Fibroblast of villous mesenchyme (primary cell): ENCODE results near the gene SMCHD1. TPM values are rescaled to one million over a fixed set of nuclear protein-coding genes. Genes with fewer than 3 reads are reported as not detected.
"Not testable (repeated sequence)": the region's sequence is repeated elsewhere in the genome, so short reads cannot be mapped to it uniquely, and the experiment has no call there.

ENCODE experiments used
- DNase-seq: peaks from one replicate; pipeline ENCODE4 v3.0.0-alpha.2; 2010; ENCODE audit warnings: low read depth
- H3K4me3 ChIP-seq: 2 replicates; pipeline ENCODE4 v1.5.1; 2011; ENCODE audit warnings: low read depth, mild to moderate bottlenecking, low read length
- total RNA-seq: library from RNA; depleted of rRNA; stranded (reverse); fragments of >200 nt; gene quantifications from 2 replicates; pipeline ENCODE4 v1.2.3, GENCODE V29; 2012
- TF ChIP-seq, protein P1 (sequence below): IDR thresholded peaks from 2 replicates; pipeline ENCODE4 v1.5.1; 2012; ENCODE audit warnings: low read depth, mild to moderate bottlenecking, low read length; ENCODE audit not compliant: insufficient read depth

SMCHD1 gene
- total RNA-seq, 1 donor, result 104 TPM

DNA sequence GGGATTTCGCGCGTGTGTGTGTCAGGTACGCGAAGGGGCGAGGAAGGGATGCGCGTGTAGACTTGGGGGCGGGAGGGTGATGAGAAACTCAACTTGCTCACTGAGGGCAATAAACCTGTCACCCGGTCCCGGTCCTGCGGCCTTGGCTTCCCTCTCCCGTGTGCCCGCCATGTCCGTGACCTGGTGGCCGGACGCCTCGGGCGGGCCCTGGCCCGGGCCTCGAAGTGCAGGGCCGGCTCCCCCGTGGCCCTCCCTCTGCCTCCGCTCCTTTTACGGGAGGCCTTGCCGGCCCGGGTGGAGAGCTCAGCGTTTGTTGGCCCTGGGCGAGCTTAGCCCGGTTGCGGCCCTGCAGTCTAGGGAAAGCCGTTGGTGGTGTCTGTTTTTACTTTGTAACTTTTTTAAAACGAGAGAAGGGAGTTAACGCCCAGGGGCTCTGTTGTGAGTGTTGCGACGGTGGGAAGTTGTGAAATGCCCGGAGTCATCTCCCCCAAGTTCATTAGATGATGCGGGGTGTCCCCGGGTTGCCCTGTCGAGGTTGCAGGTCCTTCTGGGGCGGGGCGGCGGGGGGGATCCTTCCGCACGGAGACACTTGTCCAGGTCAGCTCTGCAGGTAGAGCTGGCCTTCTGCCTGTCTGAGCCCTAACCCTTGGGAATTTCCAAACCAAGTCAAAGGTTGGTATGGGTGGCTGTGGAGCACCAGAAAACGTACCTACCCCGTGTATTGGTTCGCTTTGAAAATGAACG lies 883 bp downstream of the SMCHD1 start:
- peak overlapping the region; percentile 74 for H3K4me3 ChIP-seq
- DNase-seq, result peak; percentile 70
- TF ChIP-seq, protein P1, sequence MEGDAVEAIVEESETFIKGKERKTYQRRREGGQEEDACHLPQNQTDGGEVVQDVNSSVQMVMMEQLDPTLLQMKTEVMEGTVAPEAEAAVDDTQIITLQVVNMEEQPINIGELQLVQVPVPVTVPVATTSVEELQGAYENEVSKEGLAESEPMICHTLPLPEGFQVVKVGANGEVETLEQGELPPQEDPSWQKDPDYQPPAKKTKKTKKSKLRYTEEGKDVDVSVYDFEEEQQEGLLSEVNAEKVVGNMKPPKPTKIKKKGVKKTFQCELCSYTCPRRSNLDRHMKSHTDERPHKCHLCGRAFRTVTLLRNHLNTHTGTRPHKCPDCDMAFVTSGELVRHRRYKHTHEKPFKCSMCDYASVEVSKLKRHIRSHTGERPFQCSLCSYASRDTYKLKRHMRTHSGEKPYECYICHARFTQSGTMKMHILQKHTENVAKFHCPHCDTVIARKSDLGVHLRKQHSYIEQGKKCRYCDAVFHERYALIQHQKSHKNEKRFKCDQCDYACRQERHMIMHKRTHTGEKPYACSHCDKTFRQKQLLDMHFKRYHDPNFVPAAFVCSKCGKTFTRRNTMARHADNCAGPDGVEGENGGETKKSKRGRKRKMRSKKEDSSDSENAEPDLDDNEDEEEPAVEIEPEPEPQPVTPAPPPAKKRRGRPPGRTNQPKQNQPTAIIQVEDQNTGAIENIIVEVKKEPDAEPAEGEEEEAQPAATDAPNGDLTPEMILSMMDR, result no peak

DNA sequence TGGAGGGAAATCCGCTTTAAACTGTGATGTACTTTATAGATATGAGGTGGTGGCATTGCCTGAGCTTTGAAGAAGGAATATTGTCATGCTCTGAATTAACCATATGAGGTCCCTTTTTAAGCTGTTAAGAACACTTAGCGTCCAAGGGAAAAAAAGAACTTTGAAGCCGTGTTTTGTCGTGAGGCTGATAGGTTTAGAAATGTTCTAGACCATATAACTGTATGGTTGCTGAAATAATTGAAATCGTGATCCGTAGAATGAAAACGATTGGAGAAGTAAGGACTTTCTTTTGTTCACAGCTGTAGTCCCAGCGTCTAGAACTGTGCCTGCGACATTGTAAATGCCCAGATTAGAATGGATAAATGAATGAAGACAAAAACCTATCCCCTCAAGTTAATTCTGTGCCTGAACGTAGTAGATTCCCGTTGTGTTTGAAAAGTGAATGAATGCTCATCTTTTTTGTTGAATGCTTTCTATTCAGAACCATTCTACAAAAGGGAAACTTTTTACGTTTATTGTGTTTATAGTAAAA lies 1.5 kb downstream of the SMCHD1 start:
- no peak for DNase-seq
- H3K4me3 ChIP-seq, result peak overlapping the region; percentile 74
- TF ChIP-seq, protein P1, result no peak

DNA sequence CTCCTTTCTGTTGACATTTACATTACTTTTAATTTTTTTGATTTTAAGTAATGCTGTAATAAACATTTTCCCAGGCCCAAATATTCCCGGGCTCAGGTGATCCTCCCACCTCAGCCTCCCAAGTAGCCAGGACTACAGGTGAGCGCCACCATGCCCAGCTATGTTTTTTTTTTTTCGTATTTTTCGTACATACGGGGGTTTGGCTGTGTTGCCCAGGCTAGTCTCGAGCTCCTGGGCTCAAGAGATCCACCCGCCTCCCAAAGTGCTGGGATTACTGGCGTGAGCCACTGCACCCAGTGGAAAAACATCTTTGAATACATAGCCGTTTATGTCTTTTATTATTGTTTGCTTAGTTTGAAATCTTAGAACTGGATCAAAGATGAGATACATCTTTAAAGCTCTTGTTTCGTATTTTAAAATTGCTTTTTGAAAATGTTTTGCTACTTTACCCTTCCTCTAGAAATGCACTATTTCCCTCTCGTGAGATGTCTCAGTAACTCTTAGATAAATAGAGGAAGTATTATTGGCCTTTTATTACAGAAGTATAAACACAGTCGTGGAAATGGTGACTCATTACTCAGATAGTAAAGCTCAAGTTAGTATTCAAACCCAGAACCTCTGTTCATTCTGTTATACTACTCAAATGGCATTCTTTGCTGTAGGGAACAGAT lies 2.4 kb downstream of the SMCHD1 start:
- TF ChIP-seq, protein P1, result no peak
- DNase-seq, result peak; percentile 92
- H3K4me3 ChIP-seq, result peak overlapping the region; percentile 74

DNA sequence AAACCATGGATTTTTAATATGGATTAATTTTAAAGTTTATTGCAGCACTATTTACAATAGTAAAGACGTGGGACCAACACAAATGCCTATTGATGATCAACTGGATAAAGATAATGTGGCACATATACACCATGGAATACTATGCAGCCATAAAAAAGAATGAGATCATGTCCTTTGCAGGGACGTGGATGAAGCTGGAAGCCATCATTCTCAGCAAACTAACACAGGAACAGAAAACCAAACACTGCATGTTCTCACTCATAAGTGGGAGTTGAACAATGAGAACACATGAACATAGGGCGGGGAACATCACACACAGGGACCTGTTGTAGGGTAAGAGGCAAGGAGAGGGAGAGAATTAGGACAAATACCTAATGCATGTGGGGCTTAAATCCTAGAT lies 5.3 kb downstream of the SMCHD1 start:
- not testable (repeated sequence) for DNase-seq, H3K4me3 ChIP-seq

DNA sequence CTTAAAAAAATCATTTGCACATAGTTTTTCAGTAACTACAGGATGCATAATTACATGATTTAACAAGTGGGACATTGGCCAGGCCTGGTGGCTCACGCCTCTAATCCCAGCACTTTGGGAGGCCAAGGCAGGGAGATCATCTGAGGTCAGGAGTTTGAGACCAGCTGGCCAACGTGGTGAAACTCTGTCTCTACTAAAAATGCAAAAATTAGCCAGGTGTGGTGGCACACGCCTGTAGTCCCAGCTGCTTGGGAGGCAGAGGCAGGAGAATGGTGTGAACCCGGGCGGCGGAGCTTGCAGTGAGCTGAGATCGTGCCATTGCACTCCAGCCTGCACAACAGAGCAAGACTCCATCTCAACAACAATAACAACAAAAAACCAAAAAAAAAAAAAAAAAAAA lies 6.8 kb downstream of the SMCHD1 start:
- not testable (repeated sequence) for DNase-seq, H3K4me3 ChIP-seq

DNA sequence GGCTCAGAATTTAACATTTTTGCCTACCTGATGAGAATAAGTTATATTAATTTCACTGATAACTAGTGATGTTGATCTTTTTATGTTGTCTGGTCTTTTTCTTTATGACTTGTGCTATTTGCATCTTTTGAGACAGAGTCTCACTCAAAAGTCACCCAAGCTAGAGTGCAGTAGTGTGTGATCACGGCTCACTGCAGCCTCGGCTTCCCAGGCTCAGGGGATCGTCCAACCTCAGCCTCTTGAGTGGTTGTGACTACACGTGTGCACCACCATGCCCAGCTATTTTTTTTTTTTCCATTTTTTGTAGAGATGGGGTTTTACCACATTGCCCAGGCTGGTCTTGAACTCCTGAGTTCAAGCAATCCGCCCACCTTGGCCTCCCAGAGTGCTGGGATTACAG lies 7.5 kb downstream of the SMCHD1 start:
- TF ChIP-seq, protein P1, result no peak
- H3K4me3 ChIP-seq, result no peak overlapping the region
- DNase-seq, result no peak

DNA sequence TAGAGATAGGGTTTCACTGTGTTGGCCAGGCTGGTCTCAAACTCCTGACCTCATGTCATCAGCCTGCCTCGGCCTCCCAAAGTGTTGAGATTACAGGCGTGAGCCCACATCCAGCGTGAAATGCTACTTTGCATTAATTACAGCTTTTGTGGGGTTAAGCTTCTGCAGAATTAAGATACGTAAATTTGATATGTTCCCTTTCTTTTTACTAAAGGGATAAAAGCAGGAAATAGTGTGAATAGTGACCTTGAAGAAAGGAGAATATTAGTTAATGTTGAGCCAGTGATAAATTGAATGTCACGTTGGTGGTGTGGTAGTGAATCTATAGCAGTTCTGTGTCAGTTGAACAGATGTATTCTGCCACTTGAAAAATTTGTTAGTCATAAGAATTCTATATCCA lies 16.9 kb downstream of the SMCHD1 start:
- no peak for DNase-seq
- H3K4me3 ChIP-seq, result no peak overlapping the region
- TF ChIP-seq, protein P1, result no peak

DNA sequence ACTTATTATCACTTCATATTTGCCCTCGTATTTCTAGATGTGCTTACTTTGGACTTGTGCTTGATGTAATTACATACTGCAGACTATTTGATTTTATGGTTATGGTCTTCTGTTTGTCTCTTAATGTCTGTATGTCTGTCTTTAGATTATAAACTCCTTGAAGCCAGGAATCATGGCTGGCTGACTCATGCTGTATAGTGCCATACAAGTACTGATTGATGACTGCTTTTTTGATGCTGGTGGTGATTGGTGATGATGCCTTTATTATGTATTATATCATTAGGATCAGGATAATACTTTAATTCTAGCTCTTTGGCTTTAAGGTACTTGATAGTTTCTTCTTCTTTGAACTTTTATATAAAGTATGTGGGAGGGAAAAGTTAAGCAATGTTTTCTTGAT lies 17.3 kb downstream of the SMCHD1 start:
- no peak for DNase-seq
- no peak overlapping the region for H3K4me3 ChIP-seq
- TF ChIP-seq, protein P1, result no peak

DNA sequence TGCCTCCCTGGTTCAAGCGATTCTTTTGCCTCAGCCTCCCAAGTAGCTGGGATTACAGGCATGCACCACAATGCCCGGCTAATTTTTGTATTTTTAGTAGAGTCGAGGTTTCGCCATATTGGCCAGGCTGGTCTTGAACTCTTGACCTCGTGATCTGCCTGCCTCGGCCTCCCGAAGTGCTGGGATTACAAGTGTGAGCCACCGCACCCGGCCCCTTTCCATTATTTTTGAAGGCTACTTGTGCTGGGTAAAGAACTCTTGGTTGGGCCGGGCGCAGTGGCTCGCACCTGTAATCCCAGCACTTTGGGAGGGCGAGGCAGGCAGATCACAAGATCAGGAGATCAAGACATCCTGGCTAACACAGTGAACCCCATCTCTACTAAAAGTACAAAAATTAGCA lies 23.4 kb downstream of the SMCHD1 start:
- not testable (repeated sequence) for DNase-seq, H3K4me3 ChIP-seq
